ENCODE data around the gene DUOX1. TPM values are rescaled to one million over a fixed set of nuclear protein-coding genes. Genes with fewer than 3 reads are reported as not detected.

DUOX1 gene
- total RNA-seq, 2 donors from 2014 or later, result 0.45 to 0.96 TPM

DNA sequence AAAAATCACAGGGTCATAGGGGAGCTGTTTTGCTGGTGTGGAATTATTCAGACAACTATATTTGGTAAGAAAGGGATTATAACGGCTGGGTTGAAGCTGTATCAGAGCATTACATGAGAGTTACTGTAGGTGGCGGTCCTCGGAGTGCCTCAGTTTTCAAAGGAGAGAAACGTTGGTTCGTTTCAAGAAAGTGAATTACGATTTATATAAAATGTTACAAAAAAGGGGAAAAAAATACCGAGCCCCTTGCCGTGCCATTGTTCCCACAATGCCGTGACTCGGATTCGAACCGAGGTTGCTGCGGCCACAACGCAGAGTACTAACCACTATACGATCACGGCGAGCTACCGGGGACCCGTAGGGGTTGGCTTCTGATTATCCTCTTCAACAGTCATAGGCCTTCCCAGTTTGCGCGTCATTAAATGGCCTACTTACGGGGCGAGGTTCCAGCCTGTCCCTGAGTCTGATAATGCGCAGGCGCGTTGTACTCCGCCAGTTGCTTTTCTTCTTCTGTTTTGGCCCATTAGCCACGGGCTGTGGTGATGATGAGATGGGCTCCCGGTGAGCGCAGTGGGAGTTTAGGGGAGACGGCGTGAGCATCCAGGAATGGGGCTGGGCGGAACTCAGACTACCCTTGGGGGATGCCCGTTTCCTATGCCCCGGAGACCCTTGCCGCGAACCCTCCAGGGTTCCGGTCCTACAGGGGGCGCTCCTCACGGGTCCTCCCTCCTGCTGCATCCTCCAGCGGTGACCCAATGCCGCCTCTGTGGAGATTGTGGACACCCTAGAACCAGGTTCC is 68.7 kb downstream of the DUOX1 start:
- H3K9me3 ChIP-seq, result no peaks in the 10 kb centered on the region
- intact Hi-C loops (cut with DNase I), result no loop called here
- peak overlapping the region; percentile 74 to 100 for H3K9ac ChIP-seq (ENCODE audit: low read depth in 2 of 2, low read length in 2 of 2)
- peak; percentile 97 for DNase-seq
- H3K4me3 ChIP-seq, result peak overlapping the region; percentile 45
- peak; percentile 76 for TF ChIP-seq CTCF (IDR thresholded peaks at IDR 0.05)
- no peaks in the 10 kb centered on the region for H3K27me3 ChIP-seq
- H3K27ac ChIP-seq, result peak overlapping the region; percentile 95
- no peaks in the 10 kb centered on the region for H3K4me1 ChIP-seq
- H3K36me3 ChIP-seq, result no peaks in the 10 kb centered on the region

- Histone ChIP-seq H3K27ac (peak overlapping the region; percentile 95), H3K4me3 (peak overlapping the region; percentile 45), H3K4me1 (no peaks in the 10 kb centered on the region), H3K36me3 (no peaks in the 10 kb centered on the region), H3K27me3 (no peaks in the 10 kb centered on the region), H3K9ac (ENCODE audit: low read depth in 2 of 2, low read length in 2 of 2) (peak overlapping the region; percentile 74 to 100), H3K9me3 (no peaks in the 10 kb centered on the region)
- DNase-seq, result peak; percentile 68
- intact Hi-C loops (cut with DNase I), result no loop called here
- no peak for TF ChIP-seq CTCF (IDR thresholded peaks at IDR 0.05)
These were observed 69.5 kb downstream of the DUOX1 start for GRCh38 chr15:45199136-45199810.

GRCh38 chr15:45200001-45200798 is 70.4 kb downstream of the DUOX1 start:
- DNase-seq, result peak; percentile 99
- Histone ChIP-seq H3K9me3 (no peaks in the 10 kb centered on the region), H3K4me3 (peak overlapping the region; percentile 45), H3K27me3 (no peaks in the 10 kb centered on the region), H3K9ac (ENCODE audit: low read depth in 2 of 2, low read length in 2 of 2) (peak overlapping the region; percentile 94 to 100), H3K27ac (peak overlapping the region; percentile 95), H3K4me1 (no peaks in the 10 kb centered on the region), H3K36me3 (no peaks in the 10 kb centered on the region)
- TF ChIP-seq CTCF (IDR thresholded peaks at IDR 0.05), result no peak
- intact Hi-C loops (cut with DNase I), result loop anchor here (5.0 kb wide), 2 partner anchors 33 to 202 kb away; a partner anchor contains a TSS

GRCh38 chr15:45200799-45201556 is 71.2 kb downstream of the DUOX1 start:
- H3K36me3 ChIP-seq, result no peaks in the 10 kb centered on the region
- peak overlapping the region; percentile 45 for H3K4me3 ChIP-seq
- no peaks in the 10 kb centered on the region for H3K9me3 ChIP-seq
- H3K9ac ChIP-seq (ENCODE audit: low read depth in 2 of 2, low read length in 2 of 2), result peak overlapping the region; percentile 94 to 100
- H3K4me1 ChIP-seq, result no peaks in the 10 kb centered on the region
- peak overlapping the region; percentile 95 for H3K27ac ChIP-seq
- intact Hi-C loops (cut with DNase I), result loop anchor here (5.0 kb wide), 2 partner anchors 34 to 201 kb away; a partner anchor contains a TSS
- DNase-seq, result peak; percentile 91
- no peak for TF ChIP-seq CTCF (IDR thresholded peaks at IDR 0.05)
- H3K27me3 ChIP-seq, result no peaks in the 10 kb centered on the region

DNA sequence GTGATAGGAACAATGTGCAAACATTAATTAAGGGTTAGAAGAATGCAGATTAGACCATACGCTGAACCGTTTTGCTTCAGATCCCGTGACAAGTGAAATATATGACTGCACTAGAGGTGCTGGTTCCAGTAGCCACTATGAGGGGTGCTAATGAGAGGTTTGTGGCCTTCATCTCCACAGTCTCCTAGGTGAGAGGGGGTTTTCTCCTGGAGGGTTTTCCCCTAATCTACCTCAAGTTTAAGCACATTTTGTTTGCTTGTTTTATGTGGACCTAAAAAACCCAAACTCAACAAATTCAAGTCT is 71.7 kb downstream of the DUOX1 start:
- Histone ChIP-seq H3K4me3 (no peak overlapping the region), H3K36me3 (no peaks in the 10 kb centered on the region), H3K9me3 (no peaks in the 10 kb centered on the region), H3K9ac (ENCODE audit: low read depth in 2 of 2, low read length in 2 of 2) (peak overlapping the region in 1 of 2 donors; percentile 100), H3K27me3 (no peaks in the 10 kb centered on the region), H3K27ac (peak overlapping the region; percentile 95), H3K4me1 (no peaks in the 10 kb centered on the region)
- no peak for DNase-seq
- intact Hi-C loops (cut with DNase I), result loop anchor here (5.0 kb wide), 2 partner anchors 34 to 201 kb away; a partner anchor contains a TSS
- TF ChIP-seq CTCF (IDR thresholded peaks at IDR 0.05), result no peak
